Sigmoid colon (tissue), 3 donors: ENCODE results near the gene PRSS48.

Experiments used
- CTCF ChIP-seq, 4 experiments: fragments of 450-650 bp in 3 of 4; fragments of 200-600 bp in 1 of 4; IDR thresholded peaks; one replicate each; pipeline ENCODE4 v1.5.1; 2016 to 2019; ENCODE audit warnings: antibody characterized with exemption in 4 of 4, mild to moderate bottlenecking in 3 of 4, moderate library complexity in 2 of 4
- POLR2A ChIP-seq, 2 donors: fragments of 450-650 bp; IDR thresholded peaks; one replicate each; pipeline ENCODE4 v1.6.1; 2016; ENCODE audit warnings: antibody characterized with exemption in 2 of 2, mild to moderate bottlenecking in 2 of 2, moderate library complexity in 2 of 2

GRCh38 chr4:151248519-151248918 is 28.4 kb upstream of the PRSS48 start:
- TF ChIP-seq CTCF (IDR thresholded peaks at IDR 0.05) (no peak), POLR2A (IDR thresholded peaks at IDR 0.05) (no peak)
